NCI-H1105 (cell line): Measurements from ENCODE around the gene CREB1.
A peak's percentile ranks its signal among the peaks of the same experiment; 100 is the strongest.

Source experiments
- DNase-seq: peaks from one replicate; lab custom pipeline; 2025; lab: John Stamatoyannopoulos, UW

The CREB1 gene

GRCh38 chr2:207504513-207505170 is 25.1 kb upstream of the CREB1 start:
- DNase-seq, result no peak

- DNase-seq, result no peak
Observed at GRCh38 chr2:207505171-207505570, 24.6 kb upstream of the CREB1 start.

- no peak for DNase-seq
Observed at GRCh38 chr2:207505728-207506127, 24.0 kb upstream of the CREB1 start.

GRCh38 chr2:207506426-207506825 is 23.3 kb upstream of the CREB1 start:
- no peak for DNase-seq

- no peak for DNase-seq
Observed at GRCh38 chr2:207510148-207510547, 19.6 kb upstream of the CREB1 start.

GRCh38 chr2:207511851-207512250 is 17.9 kb upstream of the CREB1 start:
- DNase-seq, result no peak

- no peak for DNase-seq
Observed at GRCh38 chr2:207512356-207512755, 17.4 kb upstream of the CREB1 start.

GRCh38 chr2:207513551-207514257 is 16.1 kb upstream of the CREB1 start:
- no peak for DNase-seq

GRCh38 chr2:207514451-207514850 is 15.3 kb upstream of the CREB1 start:
- no peak for DNase-seq

- DNase-seq, result no peak
Observed at GRCh38 chr2:207515671-207516070, 14.1 kb upstream of the CREB1 start.

GRCh38 chr2:207516206-207516605 is 13.6 kb upstream of the CREB1 start:
- DNase-seq, result no peak

- no peak for DNase-seq
Observed at GRCh38 chr2:207523005-207523404, 6.8 kb upstream of the CREB1 start.

GRCh38 chr2:207525296-207525695 is 4.5 kb upstream of the CREB1 start:
- DNase-seq, result no peak

- DNase-seq, result no peak
Observed at GRCh38 chr2:207528980-207529329, 807 bp upstream of the CREB1 start.

GRCh38 chr2:207530160-207531031 is 634 bp downstream of the CREB1 start:
- DNase-seq, result peak; percentile 28

- DNase-seq, result peak; percentile 13
Observed at GRCh38 chr2:207531032-207531952, 1.5 kb downstream of the CREB1 start.

GRCh38 chr2:207532676-207533075 is 2.9 kb downstream of the CREB1 start:
- DNase-seq, result no peak

- DNase-seq, result no peak
Observed at GRCh38 chr2:207533461-207534008, 3.8 kb downstream of the CREB1 start.

- no peak for DNase-seq
Observed at GRCh38 chr2:207534417-207534816, 4.7 kb downstream of the CREB1 start.

GRCh38 chr2:207539470-207539869 is 9.7 kb downstream of the CREB1 start:
- DNase-seq, result no peak

GRCh38 chr2:207540431-207540830 is 10.7 kb downstream of the CREB1 start:
- no peak for DNase-seq

GRCh38 chr2:207541933-207542332 is 12.2 kb downstream of the CREB1 start:
- DNase-seq, result no peak
